ENCODE results near the gene OIT3. TPM values are rescaled to one million over a fixed set of nuclear protein-coding genes. Genes with fewer than 3 reads are reported as not detected.

Gene OIT3
- total RNA-seq, 1 donor from 2014 or later, result not detected

GRCh38 chr10:72979709-72980108, 86.2 kb downstream of the OIT3 start:
- no peak overlapping the region for H3K27ac Mint-ChIP-seq (ENCODE audit: unreplicated experiment)
- TF ChIP-seq, protein P1, sequence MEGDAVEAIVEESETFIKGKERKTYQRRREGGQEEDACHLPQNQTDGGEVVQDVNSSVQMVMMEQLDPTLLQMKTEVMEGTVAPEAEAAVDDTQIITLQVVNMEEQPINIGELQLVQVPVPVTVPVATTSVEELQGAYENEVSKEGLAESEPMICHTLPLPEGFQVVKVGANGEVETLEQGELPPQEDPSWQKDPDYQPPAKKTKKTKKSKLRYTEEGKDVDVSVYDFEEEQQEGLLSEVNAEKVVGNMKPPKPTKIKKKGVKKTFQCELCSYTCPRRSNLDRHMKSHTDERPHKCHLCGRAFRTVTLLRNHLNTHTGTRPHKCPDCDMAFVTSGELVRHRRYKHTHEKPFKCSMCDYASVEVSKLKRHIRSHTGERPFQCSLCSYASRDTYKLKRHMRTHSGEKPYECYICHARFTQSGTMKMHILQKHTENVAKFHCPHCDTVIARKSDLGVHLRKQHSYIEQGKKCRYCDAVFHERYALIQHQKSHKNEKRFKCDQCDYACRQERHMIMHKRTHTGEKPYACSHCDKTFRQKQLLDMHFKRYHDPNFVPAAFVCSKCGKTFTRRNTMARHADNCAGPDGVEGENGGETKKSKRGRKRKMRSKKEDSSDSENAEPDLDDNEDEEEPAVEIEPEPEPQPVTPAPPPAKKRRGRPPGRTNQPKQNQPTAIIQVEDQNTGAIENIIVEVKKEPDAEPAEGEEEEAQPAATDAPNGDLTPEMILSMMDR (IDR thresholded peaks at IDR 0.05; ENCODE audit: partially characterized antibody, unreplicated experiment), result no peak
- H3K4me3 Mint-ChIP-seq (ENCODE audit: unreplicated experiment), result no peak overlapping the region
- H3K9me3 Mint-ChIP-seq (ENCODE audit: unreplicated experiment), result peaks cover 15% of the 10 kb centered on the region
- H3K27me3 Mint-ChIP-seq (ENCODE audit: unreplicated experiment), result peaks cover 3% of the 10 kb centered on the region
- peaks cover 16% of the 10 kb centered on the region for H3K36me3 Mint-ChIP-seq (ENCODE audit: unreplicated experiment)
- no peaks in the 10 kb centered on the region for H3K4me1 Mint-ChIP-seq (ENCODE audit: low read depth, unreplicated experiment)
- DNase-seq, result no peak

DNA sequence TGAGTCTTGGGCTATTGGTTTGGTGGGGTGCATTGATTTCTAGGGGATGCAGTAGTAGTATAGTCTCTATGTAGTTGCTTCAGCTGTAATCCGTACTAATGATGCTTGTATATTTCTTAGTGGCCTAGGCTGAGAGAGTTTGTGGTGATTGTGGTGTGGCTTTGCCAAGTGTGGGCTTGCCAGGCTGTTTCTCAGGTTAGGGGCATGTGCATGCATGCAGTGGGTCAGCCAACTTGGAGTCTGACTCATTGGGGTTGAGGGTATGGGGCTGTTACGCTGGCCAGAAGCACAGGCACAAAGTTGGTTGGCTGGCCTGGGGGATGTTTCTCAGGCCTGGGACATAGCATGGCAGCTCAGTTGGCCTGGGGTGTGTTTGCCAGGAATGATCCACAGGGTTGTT, 86.8 kb downstream of the OIT3 start:
- H3K4me1 Mint-ChIP-seq (ENCODE audit: low read depth, unreplicated experiment), result no peaks in the 10 kb centered on the region
- H3K36me3 Mint-ChIP-seq (ENCODE audit: unreplicated experiment), result peaks cover 16% of the 10 kb centered on the region
- TF ChIP-seq, protein P1 (IDR thresholded peaks at IDR 0.05; ENCODE audit: partially characterized antibody, unreplicated experiment), result no peak
- H3K4me3 Mint-ChIP-seq (ENCODE audit: unreplicated experiment), result no peak overlapping the region
- DNase-seq, result no peak
- peaks cover 15% of the 10 kb centered on the region for H3K9me3 Mint-ChIP-seq (ENCODE audit: unreplicated experiment)
- no peak overlapping the region for H3K27ac Mint-ChIP-seq (ENCODE audit: unreplicated experiment)
- peaks cover 3% of the 10 kb centered on the region for H3K27me3 Mint-ChIP-seq (ENCODE audit: unreplicated experiment)

DNA sequence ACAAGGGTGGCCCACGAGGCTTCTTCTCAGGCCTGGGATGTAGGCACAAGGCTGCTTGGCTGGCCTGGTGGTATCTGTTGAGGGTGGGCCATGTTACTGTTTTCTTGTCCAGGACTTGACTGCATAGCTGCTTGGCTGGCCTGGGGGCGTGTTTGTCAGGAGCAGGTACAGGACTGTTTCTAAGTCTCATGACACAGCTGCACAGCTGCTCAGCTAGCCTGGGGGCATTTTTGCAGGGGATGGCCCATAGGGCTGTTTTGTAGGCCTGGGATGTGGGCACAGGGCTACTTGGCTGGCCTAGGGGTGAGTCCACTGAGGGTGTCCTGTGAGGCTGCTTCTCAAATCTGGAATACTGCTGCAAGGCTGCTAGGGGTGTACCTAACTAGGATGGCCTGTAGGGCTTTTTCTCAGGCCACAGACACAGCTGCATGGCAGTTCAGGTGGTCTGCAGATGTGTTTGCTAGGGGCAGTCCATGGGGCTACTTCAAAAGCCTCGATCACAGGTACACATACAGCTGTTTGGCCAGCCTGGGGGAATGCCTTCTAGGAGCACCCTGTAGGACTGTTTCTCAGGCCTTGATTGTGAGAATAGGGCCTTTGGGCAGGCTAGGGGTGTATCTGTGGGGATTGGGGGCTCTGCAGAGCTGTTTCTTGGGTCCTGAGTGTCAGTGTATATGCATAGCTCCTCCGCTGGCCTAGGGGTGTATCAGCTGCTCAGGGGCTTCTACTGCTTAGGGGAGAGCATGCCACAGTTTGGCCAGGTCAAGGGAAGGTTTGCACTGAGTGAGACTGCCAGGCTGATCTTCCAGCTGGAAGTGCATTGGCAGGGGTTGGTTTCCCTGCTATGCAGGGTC, 87.7 kb downstream of the OIT3 start:
- Mint-ChIP-seq H3K4me1 (ENCODE audit: low read depth, unreplicated experiment) (no peaks in the 10 kb centered on the region), H3K4me3 (ENCODE audit: unreplicated experiment) (no peak overlapping the region), H3K27ac (ENCODE audit: unreplicated experiment) (no peak overlapping the region), H3K36me3 (ENCODE audit: unreplicated experiment) (peaks cover 16% of the 10 kb centered on the region), H3K27me3 (ENCODE audit: unreplicated experiment) (peaks cover 3% of the 10 kb centered on the region), H3K9me3 (ENCODE audit: unreplicated experiment) (peaks cover 14% of the 10 kb centered on the region)
- DNase-seq, result no peak
- TF ChIP-seq, protein P1 (IDR thresholded peaks at IDR 0.05; ENCODE audit: partially characterized antibody, unreplicated experiment), result no peak

- Mint-ChIP-seq H3K36me3 (ENCODE audit: unreplicated experiment) (peaks cover 13% of the 10 kb centered on the region), H3K4me1 (ENCODE audit: low read depth, unreplicated experiment) (no peaks in the 10 kb centered on the region), H3K4me3 (ENCODE audit: unreplicated experiment) (no peak overlapping the region), H3K9me3 (ENCODE audit: unreplicated experiment) (peaks cover 10% of the 10 kb centered on the region), H3K27me3 (ENCODE audit: unreplicated experiment) (peaks cover 3% of the 10 kb centered on the region), H3K27ac (ENCODE audit: unreplicated experiment) (no peak overlapping the region)
- TF ChIP-seq, protein P1 (IDR thresholded peaks at IDR 0.05; ENCODE audit: partially characterized antibody, unreplicated experiment), result no peak
- DNase-seq, result no peak
These were observed 88.5 kb downstream of the OIT3 start for GRCh38 chr10:72981882-72982529.

Other genes starting within 250 kb of the OIT3 start
- gene MCU, start 201.6 kb upstream of the OIT3 start, total RNA-seq (ENCODE audit: unreplicated experiment), result 15.2 TPM
- not detected for gene PLA2G12B, start 61.1 kb downstream of the OIT3 start, total RNA-seq (ENCODE audit: unreplicated experiment)
- 3.5 TPM for gene P4HA1, start 203.1 kb downstream of the OIT3 start, total RNA-seq (ENCODE audit: unreplicated experiment)
- 3.3 TPM for gene NUDT13, start 216.7 kb downstream of the OIT3 start, total RNA-seq (ENCODE audit: unreplicated experiment)

Measured in glutamatergic neuron (in vitro differentiated cells).